OCI-LY7 (cell line): ENCODE results near the gene NBEA. TPM values are rescaled to one million over a fixed set of nuclear protein-coding genes. Genes with fewer than 3 reads are reported as not detected.

Experiments used
- BruUV-seq: library from RNA; stranded (reverse); fragments of 400-500 nt; replicated peaks from 2 replicates; lab custom pipeline; 2021; lab: Mats Ljungman, UMichigan
- CTCF ChIA-PET: fragments of 300-600 bp; sonication (Branson Sonifier 250); formaldehyde crosslinking; loops from one replicate; lab custom pipeline; 2022; ENCODE audit warnings: antibody characterized with exemption; ENCODE audit not compliant: unreplicated experiment; lab: Charles Lee
- POLR2A ChIA-PET: fragments of 300-600 bp; sonication (Branson Sonifier 250); formaldehyde crosslinking; loops from one replicate; lab custom pipeline; 2022; ENCODE audit warnings: antibody characterized with exemption; lab: Charles Lee
- DNase-seq: peaks from one replicate; pipeline ENCODE4 v3.0.0-alpha.2; 2015; ENCODE audit warnings: low spot score
- H2AFZ ChIP-seq: fragments of 200-600 bp; sonication (generic), shearing (Covaris generic); 2 replicates; pipeline ENCODE4 v1.6.1; 2014; ENCODE audit warnings: mild to moderate bottlenecking, antibody characterized with exemption, low read length, moderate library complexity
- H3K27ac ChIP-seq: fragments of 200-600 bp; sonication (generic); 2 replicates; pipeline ENCODE4 v1.5.1; 2014; ENCODE audit warnings: mixed run types, low read depth, mild to moderate bottlenecking, moderate library complexity, low read length, inconsistent platforms; ENCODE audit not compliant: poor library complexity, severe bottlenecking
- H3K36me3 ChIP-seq: fragments of 200-600 bp; sonication (generic); 2 replicates; pipeline ENCODE4 v1.6.1; 2014; ENCODE audit warnings: mild to moderate bottlenecking, antibody characterized with exemption, low read length, moderate library complexity, mixed read lengths; ENCODE audit not compliant: insufficient read depth
- H3K4me1 ChIP-seq: fragments of 200-600 bp; sonication (generic); 2 replicates; pipeline ENCODE4 v1.5.1; 2014; ENCODE audit warnings: mild to moderate bottlenecking, low read length; ENCODE audit not compliant: insufficient read depth, poor library complexity, severe bottlenecking
- H3K4me2 ChIP-seq: fragments of 200-600 bp; sonication (generic); 2 replicates; pipeline ENCODE4 v1.6.1; 2014; ENCODE audit warnings: mild to moderate bottlenecking, low read length
- H3K4me3 ChIP-seq: fragments of 200-600 bp; sonication (generic); 2 replicates; pipeline ENCODE4 v1.5.1; 2014; ENCODE audit warnings: mild to moderate bottlenecking, low read depth, low read length; ENCODE audit not compliant: poor library complexity, severe bottlenecking
- H3K79me2 ChIP-seq: fragments of 200-600 bp; sonication (generic); 2 replicates; pipeline ENCODE4 v1.6.1; 2016; ENCODE audit warnings: low read depth, mild to moderate bottlenecking, low read length, moderate library complexity, mixed read lengths; ENCODE audit not compliant: insufficient read depth
- H3K9me2 ChIP-seq: fragments of 200-600 bp; sonication (generic); 2 replicates; pipeline ENCODE4 v1.6.1; 2016; ENCODE audit warnings: mild to moderate bottlenecking, low read length, mixed read lengths; ENCODE audit not compliant: insufficient read depth
- H3K9me3 ChIP-seq: fragments of 200-600 bp; sonication (generic); 2 replicates; pipeline ENCODE4 v1.6.1; 2014; ENCODE audit warnings: mild to moderate bottlenecking, mixed run types, low read length, mixed read lengths
- H4K20me1 ChIP-seq: fragments of 200-600 bp; sonication (generic); 2 replicates; pipeline ENCODE4 v1.6.1; 2014; ENCODE audit warnings: mild to moderate bottlenecking, antibody characterized with exemption, low read length, moderate library complexity, mixed read lengths; ENCODE audit not compliant: insufficient read depth
- CTCF ChIP-seq: fragments of 200-600 bp; sonication (generic); conservative IDR thresholded peaks from 2 replicates; pipeline ENCODE4 v1.5.1; 2014; ENCODE audit warnings: mild to moderate bottlenecking, antibody characterized with exemption, low read length, moderate library complexity, mixed read lengths
- EZH2phosphoT487 ChIP-seq: fragments of 200-600 bp; sonication (generic); IDR thresholded peaks from 2 replicates; pipeline ENCODE4 v1.6.1; 2018; ENCODE audit warnings: low read depth, borderline replicate concordance, mild to moderate bottlenecking, mixed run types, antibody characterized with exemption, low read length, moderate library complexity, mixed read lengths
- intact Hi-C: fragments of 100-400 bp; cut with micrococcal nuclease; formaldehyde crosslinking; loops from one replicate; pipeline ENCODE4 v1.10.0; 2022; ENCODE audit not compliant: unreplicated experiment
- total RNA-seq, 2 experiments: library from RNA; depleted of rRNA in 1 of 2; stranded (reverse); fragments of >200 nt in 1 of 2; shearing (Covaris generic) in 1 of 2; gene quantifications; 2 replicates each; pipeline ENCODE4 v1.2.3, GENCODE V29; 2014 to 2022

Gene NBEA
- total RNA-seq, 2 experiments from 2014 or later, result 3.6 to 11.0 TPM

GRCh38 chr13:35531526-35531925 lies 589.5 kb downstream of the NBEA start:
- ChIA-PET CTCF (no interaction called here), POLR2A (interaction anchor here (0.6 to 1.2 kb wide), 3 partner anchors 14 to 35 kb away, joined by 3 to 4 read pairs (median 4); no protein-coding TSS in a partner anchor)
- no peaks in the 10 kb centered on the region for H3K9me2 ChIP-seq
- TF ChIP-seq CTCF, result no peak
- H3K36me3 ChIP-seq, result no peaks in the 10 kb centered on the region
- no peak for DNase-seq
- no peak overlapping the region for H3K4me3 ChIP-seq
- H3K27ac ChIP-seq, result no peak overlapping the region
- no TSS peak for BruUV-seq
- no peaks in the 10 kb centered on the region for H3K79me2 ChIP-seq
- no peaks in the 10 kb centered on the region for H4K20me1 ChIP-seq
- H3K4me2 ChIP-seq, result no peak overlapping the region
- no peak overlapping the region for H2AFZ ChIP-seq
- H3K9me3 ChIP-seq, result no peaks in the 10 kb centered on the region
- intact Hi-C loops, result no loop called here
- H3K4me1 ChIP-seq, result no peaks in the 10 kb centered on the region

- no peaks in the 10 kb centered on the region for H3K36me3 ChIP-seq
- ChIA-PET CTCF (no interaction called here), POLR2A (no interaction called here)
- H3K79me2 ChIP-seq, result no peaks in the 10 kb centered on the region
- H3K9me2 ChIP-seq, result no peaks in the 10 kb centered on the region
- intact Hi-C loops, result no loop called here
- no peak overlapping the region for H3K4me2 ChIP-seq
- no peak overlapping the region for H3K27ac ChIP-seq
- BruUV-seq, result no TSS peak
- H2AFZ ChIP-seq, result no peak overlapping the region
- H4K20me1 ChIP-seq, result no peaks in the 10 kb centered on the region
- DNase-seq, result no peak
- H3K9me3 ChIP-seq, result no peaks in the 10 kb centered on the region
- H3K4me3 ChIP-seq, result no peak overlapping the region
- no peaks in the 10 kb centered on the region for H3K4me1 ChIP-seq
- TF ChIP-seq EZH2phosphoT487 (no peak), CTCF (no peak)
Measured at GRCh38 chr13:35534343-35534742, 592.3 kb downstream of the NBEA start.

DNA sequence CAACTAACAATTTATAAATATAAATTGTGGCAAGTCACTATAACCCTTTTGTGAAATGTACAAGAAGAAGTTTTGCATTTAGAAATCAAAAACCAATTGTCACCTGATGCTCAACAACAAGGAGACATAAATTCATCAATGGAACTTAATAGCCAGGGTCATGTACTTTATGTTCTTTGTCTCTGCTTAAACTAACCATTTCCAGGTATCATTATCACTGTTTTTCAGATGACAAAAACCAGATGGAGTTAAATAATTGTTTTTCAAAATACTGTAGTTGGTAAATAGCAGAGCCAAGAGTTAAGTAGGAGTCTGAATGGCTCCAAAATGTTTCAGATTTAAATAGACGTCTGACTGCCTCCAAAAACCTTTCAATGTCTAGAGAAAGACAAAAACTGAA lies 606.7 kb downstream of the NBEA start:
- no peak overlapping the region for H2AFZ ChIP-seq
- H4K20me1 ChIP-seq, result no peaks in the 10 kb centered on the region
- H3K4me2 ChIP-seq, result no peak overlapping the region
- BruUV-seq, result no TSS peak
- H3K79me2 ChIP-seq, result no peaks in the 10 kb centered on the region
- H3K36me3 ChIP-seq, result no peaks in the 10 kb centered on the region
- no peaks in the 10 kb centered on the region for H3K9me3 ChIP-seq
- no peaks in the 10 kb centered on the region for H3K9me2 ChIP-seq
- ChIA-PET POLR2A (no interaction called here), CTCF (no interaction called here)
- H3K4me3 ChIP-seq, result no peak overlapping the region
- no peaks in the 10 kb centered on the region for H3K4me1 ChIP-seq
- no peak for TF ChIP-seq CTCF
- no peak for TF ChIP-seq EZH2phosphoT487
- no peak overlapping the region for H3K27ac ChIP-seq
- DNase-seq, result no peak
- intact Hi-C loops, result no loop called here
